AML-193 (cell line): ENCODE data around the gene SLC4A3.
"Not testable (repeated sequence)": the region's sequence is repeated elsewhere in the genome, so short reads cannot be mapped to it uniquely, and the experiment has no call there.

Source experiments
- DNase-seq, 2 experiments: peaks; one replicate each; lab custom pipeline; 2025; lab: John Stamatoyannopoulos, UW

Gene SLC4A3

GRCh38 chr2:219648963-219649362, 21.5 kb downstream of the SLC4A3 start:
- no peak for DNase-seq

DNA sequence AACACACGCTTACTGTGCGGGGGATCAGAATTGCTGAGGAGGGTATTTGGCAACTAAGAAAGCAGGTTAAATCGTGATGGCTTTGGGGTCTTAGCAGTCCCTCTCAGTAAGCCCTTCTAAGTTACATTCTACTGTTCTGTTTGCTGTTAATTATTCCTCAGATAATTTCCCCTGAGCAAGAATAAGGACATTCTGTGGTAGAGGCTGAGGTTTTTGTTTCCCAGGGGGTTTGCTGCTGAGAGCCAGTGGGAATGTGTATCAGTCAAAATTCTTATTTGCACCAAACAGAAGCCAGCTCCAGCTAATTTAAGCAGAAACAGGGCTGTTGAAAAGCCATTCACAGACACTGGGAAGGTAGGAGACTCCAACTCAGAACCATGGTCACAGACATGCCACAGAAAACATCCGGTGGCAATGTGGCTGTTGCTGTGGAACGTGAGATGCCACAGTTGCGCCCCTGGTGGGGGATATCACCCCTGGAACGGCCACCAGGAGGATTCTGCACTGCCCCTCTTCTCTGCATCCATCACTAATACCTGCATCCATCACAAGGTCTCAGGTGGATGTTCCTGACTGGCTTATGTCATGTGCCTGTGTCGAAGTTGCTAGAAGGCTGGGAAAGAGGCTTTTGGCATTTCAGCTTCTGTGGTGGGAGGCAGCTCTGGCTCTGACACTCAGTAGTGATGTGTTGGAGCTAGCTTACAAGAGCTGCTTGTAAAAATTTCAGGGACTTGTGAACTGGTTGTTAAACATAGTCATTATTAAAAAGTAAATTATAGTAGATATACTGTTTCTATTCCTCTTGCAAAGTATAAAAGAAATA, 23.2 kb downstream of the SLC4A3 start:
- DNase-seq: no peak

- DNase-seq: not testable (repeated sequence)
Observed at GRCh38 chr2:219651656-219652055, 24.2 kb downstream of the SLC4A3 start.

GRCh38 chr2:219656526-219656925, 29.1 kb downstream of the SLC4A3 start:
- DNase-seq: no peak

DNA sequence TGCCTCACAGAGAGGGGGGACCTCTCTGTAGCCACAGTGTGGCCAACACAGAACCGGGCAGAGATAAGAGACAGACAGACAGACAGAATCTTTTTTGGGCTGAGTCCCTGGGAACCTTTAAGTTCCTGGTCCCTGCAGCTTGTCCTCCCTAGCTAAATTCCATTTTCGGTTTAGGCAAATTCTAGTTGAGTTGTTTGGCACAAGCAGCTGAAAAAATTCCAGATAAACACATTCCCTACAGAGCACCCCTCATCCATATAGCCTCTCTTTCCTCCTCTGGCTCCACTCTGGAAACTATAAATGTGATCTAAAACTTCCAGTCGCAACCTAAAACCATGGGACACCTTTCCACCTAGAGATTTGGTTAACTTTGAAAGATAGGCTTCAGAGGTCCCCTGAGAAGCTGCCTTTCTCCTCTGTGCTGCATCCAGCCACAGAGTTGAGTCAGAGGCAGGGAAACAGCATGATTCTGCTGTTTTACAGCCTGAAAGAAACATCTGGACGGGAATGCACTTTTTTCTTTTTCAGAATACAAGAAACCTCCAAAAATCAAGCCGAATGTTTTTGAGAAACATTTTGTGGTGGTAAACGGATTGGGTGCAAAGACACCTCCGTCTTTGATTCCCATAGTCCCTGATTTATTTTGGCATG, 30.9 kb downstream of the SLC4A3 start:
- DNase-seq: no peak

- no peak for DNase-seq
Observed at GRCh38 chr2:219658874-219659273, 31.4 kb downstream of the SLC4A3 start.

DNA sequence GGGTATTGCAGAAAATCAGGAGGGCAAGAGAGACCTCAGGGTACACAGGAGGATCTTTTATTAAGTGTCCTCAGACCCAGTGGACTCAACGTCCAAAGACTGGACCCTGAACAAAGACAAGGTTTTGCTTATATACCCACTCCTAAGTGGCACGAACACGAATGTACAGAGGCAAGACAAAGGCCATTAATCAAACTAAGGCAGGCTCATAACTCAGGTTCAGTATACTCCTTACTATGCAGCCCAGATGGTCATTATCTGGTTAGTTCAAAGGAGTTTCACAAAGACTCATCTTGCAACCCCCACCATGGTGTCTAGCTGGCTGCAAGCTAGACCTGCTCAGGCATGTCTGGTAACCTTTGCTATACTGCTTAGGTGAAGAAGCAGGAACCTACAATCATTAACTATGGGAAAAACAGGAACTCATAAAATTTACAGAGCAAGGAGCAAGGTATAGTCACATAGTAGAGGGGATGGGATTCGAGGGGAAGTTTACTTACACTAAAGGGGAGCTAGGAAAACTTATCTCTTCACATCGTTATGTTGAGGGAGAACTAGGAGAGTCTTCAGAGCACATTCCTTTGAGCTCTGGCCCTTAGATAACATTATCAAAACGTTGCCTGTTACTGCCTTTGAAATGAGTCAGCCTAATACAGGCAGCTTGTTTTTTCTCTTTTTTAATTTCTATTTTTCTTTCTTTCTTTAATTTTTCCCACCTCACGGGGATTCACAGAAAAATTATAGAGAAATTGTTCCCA, 33.9 kb downstream of the SLC4A3 start:
- DNase-seq: no peak

- no peak for DNase-seq
Observed at GRCh38 chr2:219661955-219662395, 34.5 kb downstream of the SLC4A3 start.

- DNase-seq: no peak
Observed at GRCh38 chr2:219662566-219662965, 35.1 kb downstream of the SLC4A3 start.

DNA sequence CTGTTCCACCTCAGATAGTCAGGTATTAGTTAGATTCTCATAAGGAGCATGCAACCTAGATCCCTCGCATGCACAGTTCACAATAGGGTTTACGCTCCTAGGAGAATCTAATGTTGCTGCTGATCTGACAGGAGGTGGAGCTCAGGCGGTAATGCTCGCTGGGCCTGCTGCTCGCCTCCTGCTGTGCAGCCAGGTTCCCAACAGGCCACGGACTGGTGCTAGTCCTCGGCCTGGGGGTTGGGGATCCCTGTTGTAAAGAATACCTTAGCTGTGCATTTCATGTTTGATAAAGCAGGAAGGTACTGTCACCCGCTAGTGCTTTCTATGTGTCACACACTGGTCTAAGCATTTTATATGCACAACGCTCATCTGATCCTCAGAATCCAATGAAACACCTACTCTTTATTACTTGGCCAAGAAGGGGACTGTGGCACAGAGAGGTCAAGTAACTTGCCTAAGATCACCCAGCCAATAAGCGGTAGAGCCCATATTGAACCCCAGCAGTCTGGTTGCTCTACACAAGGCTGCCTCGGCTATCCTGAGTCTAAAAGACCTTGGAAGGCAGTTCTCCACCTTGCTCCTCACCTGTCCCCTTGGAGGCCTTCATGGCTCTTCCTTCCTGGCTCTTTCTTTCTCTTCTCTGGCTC, 35.8 kb downstream of the SLC4A3 start:
- no peak for DNase-seq

DNA sequence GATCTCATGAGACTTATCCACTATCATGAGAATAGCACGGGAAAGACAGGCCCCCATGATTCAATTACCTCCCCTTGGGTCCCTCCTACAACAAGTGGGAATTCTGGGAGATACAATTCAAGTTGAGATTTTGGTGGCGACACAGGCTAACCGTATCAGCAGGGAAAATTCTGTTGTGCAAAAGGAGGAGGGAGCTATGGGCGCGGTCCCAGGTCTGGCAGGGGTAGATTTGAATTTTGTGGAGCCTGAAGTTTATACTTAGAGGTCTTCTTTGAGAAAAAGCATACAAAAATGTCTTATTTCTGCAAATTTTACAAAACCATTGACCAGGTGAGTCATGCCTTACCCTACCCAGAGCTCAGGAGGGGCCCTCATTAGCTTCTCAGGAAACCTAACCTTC, 36.6 kb downstream of the SLC4A3 start:
- no peak for DNase-seq

GRCh38 chr2:219664944-219665343, 37.5 kb downstream of the SLC4A3 start:
- DNase-seq: no peak

- DNase-seq: no peak
Observed at GRCh38 chr2:219665926-219666325, 38.5 kb downstream of the SLC4A3 start.

- no peak for DNase-seq
Observed at GRCh38 chr2:219668316-219668715, 40.9 kb downstream of the SLC4A3 start.

- no peak for DNase-seq
Observed at GRCh38 chr2:219670386-219670785, 43.0 kb downstream of the SLC4A3 start.

DNA sequence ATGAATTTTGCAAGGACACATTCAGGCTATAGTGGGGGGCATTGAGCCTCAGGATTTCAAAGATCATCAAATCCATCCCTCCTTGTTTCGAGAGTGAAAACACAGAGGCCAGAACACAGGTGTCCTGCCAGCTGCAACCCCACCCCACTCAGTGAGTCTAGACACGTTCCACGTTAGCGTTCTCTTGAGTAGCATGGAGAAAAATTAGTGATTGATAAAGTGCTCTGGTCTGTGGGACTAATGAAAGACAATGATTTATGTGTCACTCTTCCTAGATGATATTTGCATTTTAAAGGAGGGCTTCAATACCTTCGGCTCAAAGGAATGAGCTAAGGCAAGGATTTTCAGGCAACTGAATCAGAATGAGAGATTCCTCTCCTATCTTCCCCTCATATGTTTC, 43.8 kb downstream of the SLC4A3 start:
- no peak for DNase-seq

DNA sequence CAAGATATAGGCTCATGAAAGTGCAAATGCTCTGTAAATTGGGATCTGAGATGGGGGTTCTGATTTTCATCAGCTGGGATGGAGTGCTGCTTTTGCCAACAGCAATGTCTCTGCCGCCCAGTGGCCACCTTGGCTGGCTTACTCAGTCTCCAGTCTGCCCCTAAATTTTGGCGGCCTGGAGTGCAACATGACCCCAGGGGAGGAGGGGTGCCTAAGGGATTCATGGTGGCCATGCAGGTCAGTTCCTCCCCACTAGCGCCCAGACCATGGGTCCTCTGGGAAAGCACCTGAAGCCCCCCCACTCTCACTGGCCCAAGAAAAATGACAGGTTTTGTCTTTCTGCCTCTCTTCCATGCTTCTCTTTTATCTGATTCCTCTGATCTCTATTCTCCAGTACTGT, 45.0 kb downstream of the SLC4A3 start:
- no peak for DNase-seq

- DNase-seq: no peak
Observed at GRCh38 chr2:219675221-219675620, 47.8 kb downstream of the SLC4A3 start.

DNA sequence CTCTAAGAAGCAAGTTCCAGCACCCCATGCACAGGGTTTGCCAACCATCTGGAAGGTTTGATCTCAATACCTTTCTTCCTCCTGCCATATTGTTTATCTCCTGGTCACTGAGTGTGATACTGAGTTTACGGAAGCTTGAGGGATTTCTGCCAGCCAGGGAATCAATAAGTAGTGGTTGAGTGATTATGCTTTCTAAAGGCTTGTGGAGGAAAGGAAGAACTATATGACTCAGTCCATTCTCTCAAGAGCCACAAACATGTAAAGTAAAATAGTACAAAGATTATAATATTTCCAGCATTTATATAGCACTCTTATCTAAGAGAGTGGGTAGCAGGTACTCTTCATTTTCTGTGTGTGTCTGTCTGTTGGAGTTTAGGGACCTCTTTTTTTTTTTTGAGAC, 49.2 kb downstream of the SLC4A3 start:
- DNase-seq: no peak

- DNase-seq: no peak
Observed at GRCh38 chr2:219679041-219679440, 51.6 kb downstream of the SLC4A3 start.

- no peak for DNase-seq
Observed at GRCh38 chr2:219679571-219679970, 52.1 kb downstream of the SLC4A3 start.

DNA sequence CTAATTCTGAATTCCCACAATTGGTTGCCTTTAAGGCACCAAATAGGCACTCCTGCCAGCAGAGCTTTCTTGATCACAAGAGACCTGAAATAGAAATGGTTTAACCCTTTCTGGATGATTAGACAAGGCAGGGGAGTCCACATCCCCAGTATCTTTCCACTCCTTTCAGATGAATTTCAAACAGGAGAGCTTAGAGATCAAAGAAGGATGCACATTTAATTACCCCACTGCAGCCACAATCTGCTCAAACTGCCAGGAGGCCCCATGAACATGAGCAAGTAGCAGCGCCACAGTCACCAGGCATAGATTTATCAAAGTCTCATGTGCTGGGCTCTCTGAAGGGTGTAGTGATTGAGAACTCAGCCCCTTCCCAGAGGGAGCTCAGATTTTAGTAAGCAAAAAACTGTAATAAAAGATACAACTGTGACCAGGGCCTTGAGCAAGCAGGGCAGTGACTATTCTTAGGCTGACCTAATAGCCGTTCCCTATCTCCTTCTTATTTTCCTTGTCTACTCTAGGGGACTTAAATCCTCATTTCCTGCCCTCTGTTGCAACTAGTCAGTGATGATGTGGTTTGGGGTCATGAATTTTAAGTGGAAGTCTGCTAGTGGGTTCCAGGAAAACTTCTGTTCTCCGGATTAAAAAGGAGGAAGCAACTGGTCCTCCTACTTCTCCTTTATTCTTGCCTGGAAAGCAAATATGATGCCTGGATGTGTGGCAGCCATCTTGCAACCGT, 53.7 kb downstream of the SLC4A3 start:
- DNase-seq: no peak
